ENCODE measurements around the gene PTPRN2. TPM values are rescaled to one million over a fixed set of nuclear protein-coding genes. Genes with fewer than 3 reads are reported as not detected.
"Not testable (repeated sequence)": the region's sequence is repeated elsewhere in the genome, so short reads cannot be mapped to it uniquely, and the experiment has no call there.

The PTPRN2 gene
- total RNA-seq, 4 donors from 2014 or later, result 14.9 to 34.3 (median 21.3) TPM

DNA sequence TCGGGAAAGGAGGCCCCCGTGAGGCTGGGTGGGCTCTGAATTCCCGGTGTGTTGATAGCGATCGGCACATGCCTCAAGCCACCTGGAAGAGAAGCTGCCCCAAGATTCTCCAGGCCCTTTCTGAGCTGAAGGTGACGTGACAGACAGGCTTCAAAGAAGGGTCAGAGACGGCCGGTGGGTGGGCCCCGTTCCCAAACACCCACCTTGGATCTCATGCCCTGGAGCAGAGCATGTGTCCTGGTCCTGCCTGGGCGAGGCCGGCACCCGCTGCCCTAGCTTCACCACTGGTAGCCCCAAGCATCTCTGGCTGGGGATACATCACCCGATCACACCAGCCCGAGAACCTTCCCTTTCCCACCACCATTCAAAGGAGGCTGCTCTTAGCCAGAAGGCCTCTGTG is 851.8 kb downstream of the PTPRN2 start:
- H3K27ac ChIP-seq, result no peak overlapping the region
- no peaks in the 10 kb centered on the region for H3K9me3 ChIP-seq
- H3K27me3 ChIP-seq, result no peaks in the 10 kb centered on the region
- no peaks in the 10 kb centered on the region for H3K36me3 ChIP-seq
- H3K4me3 ChIP-seq, result no peak overlapping the region
- TF ChIP-seq, protein P1, sequence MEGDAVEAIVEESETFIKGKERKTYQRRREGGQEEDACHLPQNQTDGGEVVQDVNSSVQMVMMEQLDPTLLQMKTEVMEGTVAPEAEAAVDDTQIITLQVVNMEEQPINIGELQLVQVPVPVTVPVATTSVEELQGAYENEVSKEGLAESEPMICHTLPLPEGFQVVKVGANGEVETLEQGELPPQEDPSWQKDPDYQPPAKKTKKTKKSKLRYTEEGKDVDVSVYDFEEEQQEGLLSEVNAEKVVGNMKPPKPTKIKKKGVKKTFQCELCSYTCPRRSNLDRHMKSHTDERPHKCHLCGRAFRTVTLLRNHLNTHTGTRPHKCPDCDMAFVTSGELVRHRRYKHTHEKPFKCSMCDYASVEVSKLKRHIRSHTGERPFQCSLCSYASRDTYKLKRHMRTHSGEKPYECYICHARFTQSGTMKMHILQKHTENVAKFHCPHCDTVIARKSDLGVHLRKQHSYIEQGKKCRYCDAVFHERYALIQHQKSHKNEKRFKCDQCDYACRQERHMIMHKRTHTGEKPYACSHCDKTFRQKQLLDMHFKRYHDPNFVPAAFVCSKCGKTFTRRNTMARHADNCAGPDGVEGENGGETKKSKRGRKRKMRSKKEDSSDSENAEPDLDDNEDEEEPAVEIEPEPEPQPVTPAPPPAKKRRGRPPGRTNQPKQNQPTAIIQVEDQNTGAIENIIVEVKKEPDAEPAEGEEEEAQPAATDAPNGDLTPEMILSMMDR (IDR thresholded peaks at IDR 0.05), result no peak
- no peak for TF ChIP-seq POLR2A (IDR thresholded peaks at IDR 0.05)
- DNase-seq, result no peak
- no peaks in the 10 kb centered on the region for H3K4me1 ChIP-seq

DNA sequence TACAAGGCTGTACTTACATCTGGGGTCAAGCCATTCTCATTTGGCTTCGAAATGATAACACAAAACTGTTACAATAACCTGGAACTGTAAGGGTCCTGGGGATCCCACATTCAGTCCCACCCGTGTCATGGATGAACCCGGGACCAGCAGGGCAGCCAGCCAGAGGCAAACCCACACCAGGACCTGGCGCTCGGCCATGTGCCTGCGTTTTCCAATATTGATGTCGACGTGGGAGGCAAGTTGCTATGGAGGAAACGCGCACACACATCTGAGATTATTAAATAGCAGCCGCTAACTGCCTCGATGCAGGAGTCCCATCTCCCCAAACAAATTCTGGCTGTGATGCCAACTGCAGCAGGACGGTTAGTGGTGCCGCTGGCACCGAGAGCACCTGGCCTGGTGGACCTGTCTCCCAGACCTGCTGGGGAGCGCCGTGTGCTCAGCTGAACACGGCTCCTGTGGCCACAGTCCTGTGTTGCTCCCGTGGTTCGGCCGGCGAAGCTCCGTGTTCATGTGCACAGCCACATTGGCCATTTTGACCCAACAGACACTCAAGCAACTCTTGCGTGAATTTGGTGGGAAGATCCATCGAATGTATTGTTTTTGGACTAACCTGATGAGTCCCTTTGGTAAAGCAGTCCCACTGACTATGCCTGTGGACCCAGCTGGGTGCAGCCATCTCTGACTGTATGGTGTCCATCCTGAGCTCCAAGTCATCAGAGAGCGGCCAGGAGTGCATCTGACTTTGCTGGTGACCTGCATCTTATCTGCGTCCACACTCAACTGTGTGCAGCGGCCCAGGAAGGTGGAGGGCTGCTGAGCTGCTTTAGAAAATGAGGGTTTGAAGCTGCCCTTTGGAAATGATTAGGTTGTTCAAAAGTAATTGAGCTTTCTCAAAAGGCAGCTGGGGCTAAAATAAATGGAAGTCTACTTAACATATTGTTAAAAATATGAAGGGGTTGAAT is 852.7 kb downstream of the PTPRN2 start:
- Histone ChIP-seq H3K4me1 (no peaks in the 10 kb centered on the region), H3K36me3 (no peaks in the 10 kb centered on the region), H3K27me3 (no peaks in the 10 kb centered on the region), H3K27ac (no peak overlapping the region), H3K4me3 (no peak overlapping the region), H3K9me3 (no peaks in the 10 kb centered on the region)
- DNase-seq, result no peak
- TF ChIP-seq POLR2A (IDR thresholded peaks at IDR 0.05), result no peak
- TF ChIP-seq, protein P1 (IDR thresholded peaks at IDR 0.05), result no peak

DNA sequence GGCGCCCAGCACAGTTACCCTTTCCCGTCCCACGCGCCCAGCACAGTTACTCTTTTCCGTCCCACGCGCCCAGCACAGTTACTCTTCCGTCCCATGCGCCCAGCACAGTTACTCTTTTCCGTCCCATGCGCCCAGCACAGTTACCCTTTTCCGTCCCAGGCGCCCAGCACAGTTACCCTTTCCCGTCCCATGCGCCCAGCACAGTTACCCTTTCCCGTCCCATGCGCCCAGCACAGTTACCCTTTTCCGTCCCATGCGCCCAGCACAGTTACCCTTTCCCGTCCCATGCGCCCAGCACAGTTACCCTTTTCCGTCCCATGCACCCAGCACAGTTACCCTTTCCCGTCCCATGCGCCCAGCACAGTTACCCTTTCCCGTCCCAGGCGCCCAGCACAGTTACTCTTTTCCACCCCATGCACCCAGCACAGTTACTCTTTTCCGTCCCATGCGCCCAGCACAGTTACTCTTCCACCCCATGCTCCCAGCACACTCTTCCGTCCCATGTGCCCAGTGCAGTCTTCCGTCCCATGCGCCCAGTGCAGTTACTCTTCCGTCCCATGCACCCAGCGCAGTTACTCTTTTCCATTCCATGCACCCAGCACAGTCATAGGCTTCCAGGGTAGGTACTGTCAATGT is 853.7 kb downstream of the PTPRN2 start:
- not testable (repeated sequence) for H3K4me1 ChIP-seq, H3K27ac ChIP-seq, H3K4me3 ChIP-seq, H3K36me3 ChIP-seq, H3K9me3 ChIP-seq, H3K27me3 ChIP-seq, DNase-seq

DNA sequence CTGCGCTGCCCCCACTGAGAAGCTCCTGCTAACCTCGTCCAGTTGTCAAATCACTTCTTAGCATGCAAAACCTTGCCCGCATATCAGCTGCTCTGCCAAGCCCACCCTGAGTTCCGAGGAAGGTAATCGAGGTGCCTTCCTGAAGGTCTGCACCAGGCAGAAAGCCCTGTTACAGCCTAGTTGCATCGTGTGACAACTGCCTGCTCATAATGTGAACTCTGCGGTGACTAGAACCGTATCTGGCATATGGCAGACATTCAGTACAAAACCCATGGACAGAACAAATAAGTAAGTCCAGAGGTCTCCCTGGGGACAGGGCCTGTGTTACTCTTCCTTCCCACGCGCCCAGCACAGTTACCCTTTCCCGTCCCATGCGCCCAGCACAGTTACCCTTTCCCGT is 856.5 kb downstream of the PTPRN2 start:
- H3K36me3 ChIP-seq, result no peaks in the 10 kb centered on the region
- no peak for DNase-seq
- no peak overlapping the region for H3K27ac ChIP-seq
- no peaks in the 10 kb centered on the region for H3K4me1 ChIP-seq
- TF ChIP-seq, protein P1 (IDR thresholded peaks at IDR 0.05), result no peak
- no peak for TF ChIP-seq POLR2A (IDR thresholded peaks at IDR 0.05)
- H3K4me3 ChIP-seq, result no peak overlapping the region
- H3K27me3 ChIP-seq, result no peaks in the 10 kb centered on the region
- H3K9me3 ChIP-seq, result no peaks in the 10 kb centered on the region

DNA sequence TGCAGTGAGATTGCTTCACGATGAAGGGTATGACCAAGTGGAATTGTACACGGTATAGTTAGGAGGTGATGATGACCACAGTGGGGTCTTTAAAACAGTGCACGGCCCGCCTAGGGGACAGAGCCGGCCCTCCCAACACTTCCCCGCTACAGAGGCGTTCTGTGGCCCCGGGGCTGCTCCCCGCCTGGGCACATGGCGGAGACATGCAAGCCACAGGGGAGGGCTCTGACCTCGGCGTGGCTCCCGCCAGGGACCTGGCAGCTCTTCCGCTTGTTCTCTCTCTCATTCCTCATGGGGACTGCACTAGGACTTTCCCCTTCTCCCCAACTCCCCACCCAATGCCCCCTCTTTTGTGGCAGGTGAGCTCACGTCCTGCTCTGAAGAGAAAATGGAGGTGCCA is 857.0 kb downstream of the PTPRN2 start:
- no peak for DNase-seq
- no peaks in the 10 kb centered on the region for H3K4me1 ChIP-seq
- no peaks in the 10 kb centered on the region for H3K27me3 ChIP-seq
- no peak overlapping the region for H3K27ac ChIP-seq
- TF ChIP-seq, protein P1 (IDR thresholded peaks at IDR 0.05), result no peak
- TF ChIP-seq POLR2A (IDR thresholded peaks at IDR 0.05), result no peak
- H3K36me3 ChIP-seq, result no peaks in the 10 kb centered on the region
- H3K4me3 ChIP-seq, result no peak overlapping the region
- no peaks in the 10 kb centered on the region for H3K9me3 ChIP-seq

DNA sequence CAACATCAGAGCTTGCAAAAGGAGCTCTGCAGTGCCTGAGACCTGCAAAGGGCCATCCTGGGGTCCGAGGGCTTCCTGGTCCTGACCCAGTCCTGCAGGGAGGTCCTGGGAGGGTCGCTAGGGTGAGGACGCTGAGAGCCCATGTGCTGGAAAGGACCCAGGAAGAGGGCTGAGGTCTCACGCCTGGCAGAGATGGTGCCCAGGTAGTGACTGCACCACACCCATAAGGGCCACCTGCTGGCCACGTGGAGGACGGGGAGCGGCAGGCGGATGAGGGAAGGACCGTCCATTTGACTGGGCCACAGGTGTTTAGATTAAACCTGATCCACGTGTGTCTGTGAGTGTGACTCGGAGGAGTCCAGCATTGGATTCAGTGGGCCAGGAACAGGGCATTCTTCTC is 858.1 kb downstream of the PTPRN2 start:
- H3K36me3 ChIP-seq, result no peaks in the 10 kb centered on the region
- TF ChIP-seq POLR2A (IDR thresholded peaks at IDR 0.05), result no peak
- TF ChIP-seq, protein P1 (IDR thresholded peaks at IDR 0.05), result no peak

More for the DNA sequence above, 858.1 kb downstream of the PTPRN2 start:
- Histone ChIP-seq H3K9me3 (no peaks in the 10 kb centered on the region), H3K27me3 (no peaks in the 10 kb centered on the region), H3K27ac (no peak overlapping the region), H3K4me3 (no peak overlapping the region), H3K4me1 (no peaks in the 10 kb centered on the region)
- DNase-seq, result no peak
